ENCODE measurements around the gene FGF6. TPM values are rescaled to one million over a fixed set of nuclear protein-coding genes. Genes with fewer than 3 reads are reported as not detected.

The FGF6 gene
- total RNA-seq, 2 experiments from 2014 or later: not detected

GRCh38 chr12:4454315-4454860, 8.8 kb upstream of the FGF6 start:
- no peak overlapping the region for H3K4me2 ChIP-seq (ENCODE audit: low read length)
- H2AFZ ChIP-seq (ENCODE audit: low read length): no peak overlapping the region
- POLR2A ChIA-PET: no interaction called here
- DNase-seq (ENCODE audit: low spot score): no peak
- no peaks in the 10 kb centered on the region for H3K9me2 ChIP-seq (ENCODE audit: insufficient read depth, low read length)
- no peak overlapping the region for H3K27ac ChIP-seq (ENCODE audit: low read depth, low read length, poor library complexity, severe bottlenecking)
- no peak overlapping the region for H3K4me3 ChIP-seq (ENCODE audit: low read depth, low read length, poor library complexity, severe bottlenecking)
- intact Hi-C loops (cut with micrococcal nuclease; ENCODE audit: unreplicated experiment): no loop called here
- no peaks in the 10 kb centered on the region for H3K9me3 ChIP-seq (ENCODE audit: low read length)
- no peaks in the 10 kb centered on the region for H4K20me1 ChIP-seq (ENCODE audit: insufficient read depth, low read length)
- no peaks in the 10 kb centered on the region for H3K4me1 ChIP-seq (ENCODE audit: insufficient read depth, low read length, poor library complexity, severe bottlenecking)
- CTCF ChIA-PET (ENCODE audit: unreplicated experiment): no interaction called here
- H3K36me3 ChIP-seq (ENCODE audit: insufficient read depth, low read length): no peaks in the 10 kb centered on the region
- no peaks in the 10 kb centered on the region for H3K79me2 ChIP-seq (ENCODE audit: insufficient read depth, low read depth, low read length)
- TF ChIP-seq EZH2phosphoT487 (IDR thresholded peaks at IDR 0.05; ENCODE audit: borderline replicate concordance, low read depth, low read length) (no peak), CTCF (conservative IDR thresholded peaks at IDR 0.05; ENCODE audit: low read length) (no peak)
- no TSS peak for BruUV-seq (replicated peaks)

GRCh38 chr12:4451694-4452093, 6.1 kb upstream of the FGF6 start:
- no peak for TF ChIP-seq EZH2phosphoT487 (IDR thresholded peaks at IDR 0.05; ENCODE audit: borderline replicate concordance, low read depth, low read length)
- no peaks in the 10 kb centered on the region for H3K9me3 ChIP-seq (ENCODE audit: low read length)
- no peak overlapping the region for H2AFZ ChIP-seq (ENCODE audit: low read length)
- H3K36me3 ChIP-seq (ENCODE audit: insufficient read depth, low read length): no peaks in the 10 kb centered on the region
- ChIA-PET CTCF (ENCODE audit: unreplicated experiment) (no interaction called here), POLR2A (no interaction called here)
- no peaks in the 10 kb centered on the region for H3K79me2 ChIP-seq (ENCODE audit: insufficient read depth, low read depth, low read length)
- intact Hi-C loops (cut with micrococcal nuclease; ENCODE audit: unreplicated experiment): no loop called here
- no TSS peak for BruUV-seq (replicated peaks)
- no peak overlapping the region for H3K4me2 ChIP-seq (ENCODE audit: low read length)
- H4K20me1 ChIP-seq (ENCODE audit: insufficient read depth, low read length): no peaks in the 10 kb centered on the region
- H3K4me1 ChIP-seq (ENCODE audit: insufficient read depth, low read length, poor library complexity, severe bottlenecking): no peaks in the 10 kb centered on the region
- DNase-seq (ENCODE audit: low spot score): no peak
- H3K4me3 ChIP-seq (ENCODE audit: low read depth, low read length, poor library complexity, severe bottlenecking): no peak overlapping the region
- H3K27ac ChIP-seq (ENCODE audit: low read depth, low read length, poor library complexity, severe bottlenecking): no peak overlapping the region
- no peaks in the 10 kb centered on the region for H3K9me2 ChIP-seq (ENCODE audit: insufficient read depth, low read length)

GRCh38 chr12:4450551-4451112, 5.0 kb upstream of the FGF6 start:
- Histone ChIP-seq H3K4me3 (ENCODE audit: low read depth, low read length, poor library complexity, severe bottlenecking) (no peak overlapping the region), H3K4me1 (ENCODE audit: insufficient read depth, low read length, poor library complexity, severe bottlenecking) (no peaks in the 10 kb centered on the region), H3K79me2 (ENCODE audit: insufficient read depth, low read depth, low read length) (no peaks in the 10 kb centered on the region), H4K20me1 (ENCODE audit: insufficient read depth, low read length) (no peaks in the 10 kb centered on the region), H3K4me2 (ENCODE audit: low read length) (no peak overlapping the region), H2AFZ (ENCODE audit: low read length) (no peak overlapping the region), H3K9me3 (ENCODE audit: low read length) (no peaks in the 10 kb centered on the region), H3K36me3 (ENCODE audit: insufficient read depth, low read length) (no peaks in the 10 kb centered on the region), H3K27ac (ENCODE audit: low read depth, low read length, poor library complexity, severe bottlenecking) (no peak overlapping the region), H3K9me2 (ENCODE audit: insufficient read depth, low read length) (no peaks in the 10 kb centered on the region)
- CTCF ChIA-PET (ENCODE audit: unreplicated experiment): no interaction called here
- no TSS peak for BruUV-seq (replicated peaks)
- POLR2A ChIA-PET: no interaction called here
- DNase-seq (ENCODE audit: low spot score): no peak
- TF ChIP-seq EZH2phosphoT487 (IDR thresholded peaks at IDR 0.05; ENCODE audit: borderline replicate concordance, low read depth, low read length) (no peak), CTCF (conservative IDR thresholded peaks at IDR 0.05; ENCODE audit: low read length) (no peak)
- intact Hi-C loops (cut with micrococcal nuclease; ENCODE audit: unreplicated experiment): no loop called here

Measured in OCI-LY7 (cell line).